ENCODE data around the gene DUOXA1.

GRCh38 chr15:45147606-45148005, 17.9 kb upstream of the DUOXA1 start:
- TF ChIP-seq CTCF (conservative IDR thresholded peaks at IDR 0.05) = no peak
- TF ChIP-seq ZFX (IDR thresholded peaks at IDR 0.05) = no peak

Measured in C4-2B (cell line).